NCI-H1092 treated with DMSO at 0.1 percent for 48 hours (cell line): ENCODE data around the gene FRMD7.

ENCODE experiments used
- DNase-seq: peaks from one replicate; lab custom pipeline; 2025; lab: John Stamatoyannopoulos, UW

The FRMD7 gene

GRCh38 chrX:132031867-132032266 lies 96.0 kb downstream of the FRMD7 start:
- DNase-seq, result no peak

DNA sequence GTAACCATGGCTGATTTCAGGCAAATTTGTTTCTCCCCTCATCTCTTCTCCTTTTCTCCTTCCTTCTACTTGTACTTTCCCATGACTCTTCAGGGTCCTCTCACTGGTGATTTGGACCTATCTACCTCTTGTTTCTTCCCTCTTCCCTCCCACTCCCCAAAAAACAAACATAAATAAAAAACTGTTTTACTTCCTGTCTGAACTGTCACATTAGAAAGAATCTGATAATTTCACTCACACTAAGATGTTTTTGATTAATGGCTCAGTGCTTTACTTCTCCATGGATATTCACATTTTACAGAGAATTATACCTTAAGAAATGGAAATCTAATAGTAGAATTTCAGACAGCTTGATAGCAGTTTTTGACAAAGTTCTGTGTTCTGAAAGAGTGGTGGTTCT lies 97.6 kb downstream of the FRMD7 start:
- DNase-seq, result no peak
